IMR-90 (cell line): ENCODE data around the gene NRAS. TPM values are rescaled to one million over a fixed set of nuclear protein-coding genes. Genes with fewer than 3 reads are reported as not detected.

Experiments
- ATAC-seq: fragments of 200-7000 bp; cut with Tn5 transposase; 2 replicates; pipeline ENCODE4 v1.9.1; 2020; ENCODE audit warnings: low read depth, mild to moderate bottlenecking, moderate library complexity
- BruUV-seq: library from RNA; stranded (reverse); fragments of 400-500 nt; replicated peaks from 2 replicates; lab custom pipeline; 2021; lab: Mats Ljungman, UMichigan
- CTCF ChIA-PET: fragments of 300-600 bp; formaldehyde crosslinking; extraction: SDS; loops from one replicate; lab custom pipeline; 2021; ENCODE audit warnings: antibody characterized with exemption; lab: Yijun Ruan, JAX
- POLR2A ChIA-PET: fragments of 300-600 bp; sonication (Branson Sonifier 250); formaldehyde crosslinking; loops from one replicate; lab custom pipeline; 2022; ENCODE audit warnings: antibody characterized with exemption; ENCODE audit not compliant: unreplicated experiment; lab: Charles Lee
- DNase-seq: peaks from one replicate; pipeline ENCODE4 v3.0.0; 2013
- H2AFZ ChIP-seq: replicated peaks from 2 replicates; pipeline ENCODE3; 2013; ENCODE audit warnings: low read length, mild to moderate bottlenecking; ENCODE audit not compliant: poor library complexity
- H2AK5ac ChIP-seq: 2 replicates; pipeline ENCODE4 v1.6.1; 2013; ENCODE audit warnings: low read depth, low read length, inconsistent platforms
- H2AK9ac ChIP-seq: replicated peaks from 2 replicates; pipeline ENCODE3; 2013; ENCODE audit warnings: mild to moderate bottlenecking, low read depth, low read length, moderate library complexity; ENCODE audit not compliant: poor library complexity
- H2BK120ac ChIP-seq: 2 replicates; pipeline ENCODE4 v1.6.1; 2013; ENCODE audit warnings: low read depth, low read length, inconsistent platforms
- H2BK15ac ChIP-seq: 3 replicates; pipeline ENCODE4 v1.6.1; 2013; ENCODE audit warnings: low read depth, low read length, inconsistent platforms
- H2BK20ac ChIP-seq: 2 replicates; pipeline ENCODE4 v1.6.1; 2013; ENCODE audit warnings: low read depth, mild to moderate bottlenecking, inconsistent platforms, low read length, moderate library complexity
- H2BK5ac ChIP-seq: 2 replicates; pipeline ENCODE4 v1.6.1; 2013; ENCODE audit warnings: mild to moderate bottlenecking, low read depth, low read length, inconsistent platforms; ENCODE audit not compliant: poor library complexity, severe bottlenecking
- H3K14ac ChIP-seq: replicated peaks from 2 replicates; pipeline ENCODE4 v1.6.1; 2013; ENCODE audit warnings: low read depth, low read length, inconsistent platforms
- H3K18ac ChIP-seq: 2 replicates; pipeline ENCODE4 v1.6.1; 2013; ENCODE audit warnings: low read depth, low read length, control low read depth
- H3K23ac ChIP-seq: 2 replicates; pipeline ENCODE4 v1.6.1; 2013; ENCODE audit warnings: low read depth, low read length, inconsistent platforms
- H3K27ac ChIP-seq: 2 replicates; pipeline ENCODE4 v1.5.1; 2013; ENCODE audit warnings: mild to moderate bottlenecking, control low read depth, low read length; ENCODE audit not compliant: insufficient read depth
- H3K27me3 ChIP-seq: 2 replicates; pipeline ENCODE4 v1.6.1; 2013; ENCODE audit warnings: low read length; ENCODE audit not compliant: control insufficient read depth, insufficient read depth
- H3K36me3 ChIP-seq: 2 replicates; pipeline ENCODE4 v1.6.1; 2013; ENCODE audit warnings: low read length, mixed read lengths; ENCODE audit not compliant: control insufficient read depth, insufficient read depth
- H3K4ac ChIP-seq: 2 replicates; pipeline ENCODE4 v1.6.1; 2013; ENCODE audit warnings: low read depth, low read length, inconsistent platforms
- H3K4me1 ChIP-seq: 2 replicates; pipeline ENCODE4 v1.6.1; 2013; ENCODE audit warnings: low read length, mixed read lengths; ENCODE audit not compliant: control insufficient read depth, insufficient read depth
- H3K4me2 ChIP-seq: 2 replicates; pipeline ENCODE4 v1.6.1; 2013; ENCODE audit warnings: low read depth, mild to moderate bottlenecking, control low read depth, low read length, moderate library complexity
- H3K4me3 ChIP-seq: 2 replicates; pipeline ENCODE4 v1.5.1; 2013; ENCODE audit warnings: low read depth, mild to moderate bottlenecking, control low read depth, low read length, moderate library complexity; ENCODE audit not compliant: insufficient read depth
- H3K56ac ChIP-seq: 2 replicates; pipeline ENCODE4 v1.6.1; 2013; ENCODE audit warnings: low read length, inconsistent platforms; ENCODE audit not compliant: insufficient read depth; ENCODE audit errors: extremely low read depth
- H3K79me1 ChIP-seq, 2 experiments: 2 replicates each; pipeline ENCODE4 v1.6.1; 2013; ENCODE audit warnings: low read length in 2 of 2, inconsistent platforms in 1 of 2, low read depth in 1 of 2
- H3K9ac ChIP-seq: 2 replicates; pipeline ENCODE4 v1.6.1; 2013; ENCODE audit warnings: low read depth, low read length, control low read depth
- H3K9me1 ChIP-seq: 2 replicates; pipeline ENCODE4 v1.6.1; 2013; ENCODE audit warnings: low read length, inconsistent platforms; ENCODE audit not compliant: insufficient read depth
- H3K9me3 ChIP-seq: 2 replicates; pipeline ENCODE4 v1.6.1; 2013; ENCODE audit warnings: low read length; ENCODE audit not compliant: control insufficient read depth, insufficient read depth
- H4K20me1 ChIP-seq: 2 replicates; pipeline ENCODE4 v1.6.1; 2013; ENCODE audit warnings: low read length, inconsistent platforms; ENCODE audit not compliant: insufficient read depth
- H4K5ac ChIP-seq: 2 replicates; pipeline ENCODE4 v1.6.1; 2013; ENCODE audit warnings: mild to moderate bottlenecking, low read depth, low read length, control low read depth
- H4K8ac ChIP-seq, 2 experiments: 2 replicates each; pipeline ENCODE4 v1.6.1; 2013; ENCODE audit warnings: low read depth in 2 of 2, low read length in 2 of 2, control low read depth in 1 of 2, inconsistent platforms in 1 of 2
- H4K91ac ChIP-seq: 2 replicates; pipeline ENCODE4 v1.6.1; 2013; ENCODE audit warnings: low read depth, low read length, inconsistent platforms; ENCODE audit not compliant: insufficient read depth
- CHD1 ChIP-seq: IDR thresholded peaks from 2 replicates; pipeline ENCODE4 v1.6.1; 2012; ENCODE audit warnings: low read depth, low read length, improper control_type of control experiment
- FOS ChIP-seq: fragments of 150-350 bp; IDR thresholded peaks from 2 replicates; pipeline ENCODE4 v1.6.1; 2016; ENCODE audit warnings: low read depth, low read length
- MAZ ChIP-seq: IDR thresholded peaks from 2 replicates; pipeline ENCODE4 v1.6.1; 2012; ENCODE audit warnings: low read depth, mild to moderate bottlenecking, low read length, improper control_type of control experiment, moderate library complexity, borderline replicate concordance
- WGBS, 2 experiments: methylation state at CpG; one replicate each; pipeline versions ENCODE4 v1.1.5 to v1.1.7; 2013; ENCODE audit warnings: missing lambda C conversion rate in 2 of 2; ENCODE audit not compliant: insufficient read length in 1 of 2; ENCODE audit errors: extremely low coverage in 2 of 2; 5-methylcytosine and 5-hydroxymethylcytosine counted together
- dilution Hi-C: fragments of 300-500 bp; cut with HindIII; formaldehyde crosslinking; loops from one replicate; pipeline ENCODE4 v1.14.3; 2018; ENCODE audit warnings: low sequenced_read_pairs; ENCODE audit not compliant: unreplicated experiment
- in situ Hi-C: fragments of 300-500 bp; cut with MboI; formaldehyde crosslinking; loops from 3 replicates; pipeline ENCODE4 v1.14.3; 2019; ENCODE audit warnings: low sequenced_read_pairs, inconsistent platforms, mixed read lengths
- intact Hi-C: fragments of 100-400 bp; cut with micrococcal nuclease; formaldehyde crosslinking; loops from 2 replicates; pipeline ENCODE4 v1.10.0; 2022
- polyA plus RNA-seq, 3 experiments: library from polyadenylated mRNA; depleted of rRNA; stranded (reverse); fragments of >200 nt; gene quantifications; 2 replicates each; pipeline ENCODE4 v1.2.3, GENCODE V29; 2012; ENCODE audit warnings: low replicate concordance in 1 of 3
- total RNA-seq: library from RNA; depleted of rRNA; stranded (reverse); fragments of >200 nt; gene quantifications from 2 replicates; pipeline ENCODE4 v1.2.3, GENCODE V29; 2012
- TF ChIP-seq, protein P1 (sequence below): fragments of 150-350 bp; IDR thresholded peaks from 2 replicates; pipeline ENCODE4 v1.6.1; 2017; ENCODE audit warnings: mild to moderate bottlenecking, antibody characterized with exemption, low read length, low read depth

The NRAS gene
- total and polyA plus RNA-seq, 2 of the 4 experiments (the other 2 are of a cell fraction), result 27.4 to 85.9 TPM

DNA sequence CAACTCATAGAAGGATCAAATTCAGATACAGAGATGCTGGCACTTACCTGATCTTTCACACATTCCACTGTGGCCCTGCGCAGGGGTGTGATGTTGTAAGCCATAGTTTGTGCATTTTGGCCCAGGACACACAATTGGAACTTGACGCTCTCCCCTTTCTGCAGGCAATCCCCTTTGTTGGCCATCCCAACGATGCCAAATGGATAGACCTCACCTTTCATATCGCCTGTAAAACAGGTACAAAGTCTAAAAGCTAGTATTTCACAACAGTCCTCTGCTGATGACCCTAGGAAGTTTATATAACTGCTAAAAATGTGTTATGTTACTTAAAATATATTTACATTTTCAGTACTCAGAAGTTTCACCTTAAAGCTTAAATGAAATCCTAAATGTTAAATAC, 3.9 kb upstream of the NRAS start:
- H2BK20ac ChIP-seq, result no peak overlapping the region
- H3K9me1 ChIP-seq, result peaks cover under 1% of the 10 kb centered on the region; the same call in 1 of the 2 replicates
- H3K4ac ChIP-seq, result no peak overlapping the region
- no peak overlapping the region for H2BK5ac ChIP-seq
- H3K23ac ChIP-seq, result no peak overlapping the region
- no peak for TF ChIP-seq MAZ
- TF ChIP-seq, protein P1, sequence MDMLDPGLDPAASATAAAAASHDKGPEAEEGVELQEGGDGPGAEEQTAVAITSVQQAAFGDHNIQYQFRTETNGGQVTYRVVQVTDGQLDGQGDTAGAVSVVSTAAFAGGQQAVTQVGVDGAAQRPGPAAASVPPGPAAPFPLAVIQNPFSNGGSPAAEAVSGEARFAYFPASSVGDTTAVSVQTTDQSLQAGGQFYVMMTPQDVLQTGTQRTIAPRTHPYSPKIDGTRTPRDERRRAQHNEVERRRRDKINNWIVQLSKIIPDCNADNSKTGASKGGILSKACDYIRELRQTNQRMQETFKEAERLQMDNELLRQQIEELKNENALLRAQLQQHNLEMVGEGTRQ, result no peak
- TF ChIP-seq FOS, result no peak
- no peak for TF ChIP-seq CHD1
- no peaks in the 10 kb centered on the region for H3K9me3 ChIP-seq
- no TSS peak for BruUV-seq
- H3K36me3 ChIP-seq, result peaks cover 48% of the 10 kb centered on the region
- POLR2A ChIA-PET, result no interaction called here
- H2AK5ac ChIP-seq, result no peak overlapping the region
- no peak overlapping the region for H4K8ac ChIP-seq
- ATAC-seq, result no peak
- H3K79me1 ChIP-seq, result peaks cover 38 to 39% of the 10 kb centered on the region in 2 experiments
- H4K91ac ChIP-seq, result no peak overlapping the region
- H3K4me1 ChIP-seq, result peaks cover 4% of the 10 kb centered on the region
- no peak overlapping the region for H3K18ac ChIP-seq
- H2AFZ ChIP-seq, result no peak overlapping the region
- CTCF ChIA-PET, result no interaction called here
- H2BK15ac ChIP-seq, result no peak overlapping the region
- dilution Hi-C loops, result no loop called here
- H3K4me2 ChIP-seq, result no peak overlapping the region
- in situ Hi-C loops, result loop anchor here (25.0 kb wide), 1 partner anchor 758 kb away; no protein-coding TSS in a partner anchor
- H3K27me3 ChIP-seq, result no peaks in the 10 kb centered on the region
- no CpG with 5 or more reads among the region's 4 CpGs for WGBS, 2 experiments
- H2AK9ac ChIP-seq, result no peak overlapping the region
- no peak overlapping the region for H2BK120ac ChIP-seq
- no peak overlapping the region for H3K4me3 ChIP-seq
- no peak overlapping the region for H3K14ac ChIP-seq
- intact Hi-C loops, result no loop called here
- no peak for DNase-seq
- peaks cover 6% of the 10 kb centered on the region; the same call in 1 of the 2 replicates for H4K20me1 ChIP-seq
- H3K27ac ChIP-seq, result no peak overlapping the region
- H4K5ac ChIP-seq, result no peak overlapping the region
- no peak overlapping the region for H3K56ac ChIP-seq
- H3K9ac ChIP-seq, result no peak overlapping the region
